ENCODE data around the gene RNFT2.
"Not testable (repeated sequence)": the region's sequence is repeated elsewhere in the genome, so short reads cannot be mapped to it uniquely, and the experiment has no call there.

The RNFT2 gene

GRCh38 chr12:116744766-116745165 lies 6.7 kb downstream of the RNFT2 start:
- no peak for DNase-seq (ENCODE audit: low spot score)

GRCh38 chr12:116745554-116745953 lies 7.4 kb downstream of the RNFT2 start:
- DNase-seq (ENCODE audit: low spot score), result no peak

GRCh38 chr12:116749884-116750283 lies 11.8 kb downstream of the RNFT2 start:
- no peak for DNase-seq (ENCODE audit: low spot score)

GRCh38 chr12:116750298-116750697 lies 12.2 kb downstream of the RNFT2 start:
- DNase-seq (ENCODE audit: low spot score), result no peak

GRCh38 chr12:116754097-116754496 lies 16.0 kb downstream of the RNFT2 start:
- DNase-seq (ENCODE audit: low spot score), result not testable (repeated sequence)

GRCh38 chr12:116754783-116755182 lies 16.7 kb downstream of the RNFT2 start:
- DNase-seq (ENCODE audit: low spot score), result not testable (repeated sequence)

- no peak for DNase-seq (ENCODE audit: low spot score)
Observed at GRCh38 chr12:116759783-116760621, 21.9 kb downstream of the RNFT2 start.

- DNase-seq (ENCODE audit: low spot score), result no peak
Observed at GRCh38 chr12:116760622-116761020, 22.5 kb downstream of the RNFT2 start.

GRCh38 chr12:116761499-116761898 lies 23.4 kb downstream of the RNFT2 start:
- DNase-seq (ENCODE audit: low spot score), result no peak

GRCh38 chr12:116765271-116765670 lies 27.2 kb downstream of the RNFT2 start:
- no peak for DNase-seq (ENCODE audit: low spot score)

GRCh38 chr12:116766285-116766684 lies 28.2 kb downstream of the RNFT2 start:
- no peak for DNase-seq (ENCODE audit: low spot score)

GRCh38 chr12:116766746-116767145 lies 28.6 kb downstream of the RNFT2 start:
- DNase-seq (ENCODE audit: low spot score), result no peak

- no peak for DNase-seq (ENCODE audit: low spot score)
Observed at GRCh38 chr12:116771651-116772050, 33.5 kb downstream of the RNFT2 start.

- no peak for DNase-seq (ENCODE audit: low spot score)
Observed at GRCh38 chr12:116773276-116773731, 35.2 kb downstream of the RNFT2 start.

GRCh38 chr12:116774020-116774419 lies 35.9 kb downstream of the RNFT2 start:
- DNase-seq (ENCODE audit: low spot score), result no peak

- no peak for DNase-seq (ENCODE audit: low spot score)
Observed at GRCh38 chr12:116777245-116777644, 39.1 kb downstream of the RNFT2 start.

GRCh38 chr12:116779597-116779996 lies 41.5 kb downstream of the RNFT2 start:
- no peak for DNase-seq (ENCODE audit: low spot score)

GRCh38 chr12:116780942-116781341 lies 42.8 kb downstream of the RNFT2 start:
- no peak for DNase-seq (ENCODE audit: low spot score)

- DNase-seq (ENCODE audit: low spot score), result no peak
Observed at GRCh38 chr12:116783525-116784237, 45.6 kb downstream of the RNFT2 start.

- no peak for DNase-seq (ENCODE audit: low spot score)
Observed at GRCh38 chr12:116784238-116784612, 46.1 kb downstream of the RNFT2 start.

GRCh38 chr12:116789562-116789961 lies 51.4 kb downstream of the RNFT2 start:
- DNase-seq (ENCODE audit: low spot score), result not testable (repeated sequence)

GRCh38 chr12:116790066-116790465 lies 52.0 kb downstream of the RNFT2 start:
- DNase-seq (ENCODE audit: low spot score), result no peak

GRCh38 chr12:116792403-116792802 lies 54.3 kb downstream of the RNFT2 start:
- no peak for DNase-seq (ENCODE audit: low spot score)
